NCI-H2227 (cell line): Measurements from ENCODE around the gene CPNE7.
"Not testable (repeated sequence)": the region's sequence is repeated elsewhere in the genome, so short reads cannot be mapped to it uniquely, and the experiment has no call there.

ENCODE experiments used
- DNase-seq: peaks from one replicate; lab custom pipeline; 2025; ENCODE audit not compliant: unreplicated experiment; lab: John Stamatoyannopoulos, UW

Gene CPNE7

GRCh38 chr16:89582614-89583196, 7.1 kb downstream of the CPNE7 start:
- DNase-seq = no peak

- no peak for DNase-seq
Measured at GRCh38 chr16:89583197-89583894, 7.8 kb downstream of the CPNE7 start.

- DNase-seq = no peak
Measured at GRCh38 chr16:89583895-89584644, 8.5 kb downstream of the CPNE7 start.

GRCh38 chr16:89584768-89585549, 9.4 kb downstream of the CPNE7 start:
- no peak for DNase-seq

GRCh38 chr16:89586218-89586617, 10.7 kb downstream of the CPNE7 start:
- no peak for DNase-seq

GRCh38 chr16:89586853-89587252, 11.3 kb downstream of the CPNE7 start:
- no peak for DNase-seq

- DNase-seq = not testable (repeated sequence)
Measured at GRCh38 chr16:89587676-89588075, 12.1 kb downstream of the CPNE7 start.

- no peak for DNase-seq
Measured at GRCh38 chr16:89588413-89589109, 13.0 kb downstream of the CPNE7 start.

- DNase-seq = no peak
Measured at GRCh38 chr16:89589241-89589926, 13.8 kb downstream of the CPNE7 start.

- no peak for DNase-seq
Measured at GRCh38 chr16:89593841-89594240, 18.3 kb downstream of the CPNE7 start.

GRCh38 chr16:89595330-89596060, 19.9 kb downstream of the CPNE7 start:
- DNase-seq = no peak

GRCh38 chr16:89596061-89596689, 20.6 kb downstream of the CPNE7 start:
- no peak for DNase-seq

GRCh38 chr16:89596957-89597649, 21.5 kb downstream of the CPNE7 start:
- no peak for DNase-seq

GRCh38 chr16:89598199-89598598, 22.6 kb downstream of the CPNE7 start:
- DNase-seq = peak; percentile 63

- DNase-seq = peak; percentile 26
Measured at GRCh38 chr16:89599451-89599858, 23.9 kb downstream of the CPNE7 start.

- DNase-seq = no peak
Measured at GRCh38 chr16:89599902-89600301, 24.3 kb downstream of the CPNE7 start.

- DNase-seq = no peak
Measured at GRCh38 chr16:89600427-89600826, 24.9 kb downstream of the CPNE7 start.

GRCh38 chr16:89600956-89601355, 25.4 kb downstream of the CPNE7 start:
- DNase-seq = no peak

GRCh38 chr16:89601906-89602272, 26.3 kb downstream of the CPNE7 start:
- DNase-seq = no peak
